HepG2 (cell line): ENCODE results near the gene PRR22. TPM values are rescaled to one million over a fixed set of nuclear protein-coding genes. Genes with fewer than 3 reads are reported as not detected.

ENCODE experiments used
- E2F5 ChIP-seq: sonication (generic); formaldehyde crosslinking; conservative IDR thresholded peaks from 2 replicates; pipeline ENCODE4 v1.4.0; 2020; ENCODE audit warnings: missing genetic modification reagents
- EZH2 ChIP-seq: conservative IDR thresholded peaks from 2 replicates; pipeline ENCODE4 v1.6.1; 2012; ENCODE audit warnings: mild to moderate bottlenecking, low read depth, low read length, moderate library complexity
- IRF1 ChIP-seq: sonication (generic); formaldehyde crosslinking; IDR thresholded peaks from 2 replicates; pipeline ENCODE4 v1.4.0; 2020; ENCODE audit warnings: low read depth, mild to moderate bottlenecking, missing genetic modification reagents
- POGZ ChIP-seq: sonication (generic); formaldehyde crosslinking; IDR thresholded peaks from 2 replicates; pipeline ENCODE4 v1.4.0; 2020; ENCODE audit warnings: mild to moderate bottlenecking, missing genetic modification reagents
- RARG ChIP-seq: sonication (generic); formaldehyde crosslinking; IDR thresholded peaks from 2 replicates; pipeline ENCODE4 v1.4.0; 2020; ENCODE audit warnings: low read depth, mild to moderate bottlenecking, missing genetic modification reagents
- RXRA ChIP-seq: sonication (generic); formaldehyde crosslinking; IDR thresholded peaks from 2 replicates; pipeline ENCODE4 v1.5.1; 2020; ENCODE audit warnings: missing genetic modification reagents
- ZBTB39 ChIP-seq: sonication (generic); formaldehyde crosslinking; IDR thresholded peaks from 2 replicates; pipeline ENCODE4 v1.5.0; 2020; ENCODE audit warnings: missing genetic modification reagents
- ZBTB8A ChIP-seq: sonication (generic); formaldehyde crosslinking; IDR thresholded peaks from 2 replicates; pipeline ENCODE4 v1.4.0; 2020; ENCODE audit warnings: mild to moderate bottlenecking, low read depth, missing genetic modification reagents, borderline replicate concordance
- ZEB1 ChIP-seq: IDR thresholded peaks from 2 replicates; pipeline ENCODE4 v1.6.1; 2012; ENCODE audit warnings: mild to moderate bottlenecking, low read depth, inconsistent platforms; ENCODE audit not compliant: insufficient replicate concordance
- ZFP36 ChIP-seq: fragments of 150-350 bp; IDR thresholded peaks from 2 replicates; pipeline ENCODE4 v1.6.1; 2018; ENCODE audit warnings: borderline replicate concordance, low read length, low read depth; ENCODE audit not compliant: partially characterized antibody
- ZFP82 ChIP-seq: sonication (generic); formaldehyde crosslinking; IDR thresholded peaks from 2 replicates; pipeline ENCODE4 v1.5.1; 2020; ENCODE audit warnings: mild to moderate bottlenecking, missing genetic modification reagents, borderline replicate concordance
- ZNF17 ChIP-seq: sonication (generic); formaldehyde crosslinking; IDR thresholded peaks from 2 replicates; pipeline ENCODE4 v1.5.0; 2020; ENCODE audit warnings: mild to moderate bottlenecking, missing genetic modification reagents
- ZNF180 ChIP-seq: sonication (generic); formaldehyde crosslinking; IDR thresholded peaks from 2 replicates; pipeline ENCODE4 v1.4.0; 2020; ENCODE audit warnings: low read depth, missing genetic modification reagents, borderline replicate concordance
- ZNF30 ChIP-seq: sonication (generic); formaldehyde crosslinking; IDR thresholded peaks from 2 replicates; pipeline ENCODE4 v1.5.0; 2020; ENCODE audit warnings: mild to moderate bottlenecking, missing genetic modification reagents
- ZNF329 ChIP-seq: sonication (generic); formaldehyde crosslinking; IDR thresholded peaks from 2 replicates; pipeline ENCODE4 v1.9.0; 2021; ENCODE audit warnings: low read depth, mild to moderate bottlenecking, missing genetic modification reagents
- ZNF431 ChIP-seq: sonication (generic); formaldehyde crosslinking; IDR thresholded peaks from 2 replicates; pipeline ENCODE4 v1.9.0; 2022; ENCODE audit warnings: missing genetic modification reagents, low read depth, mild to moderate bottlenecking, borderline replicate concordance
- ZNF607 ChIP-seq: sonication (generic); formaldehyde crosslinking; IDR thresholded peaks from 2 replicates; pipeline ENCODE4 v1.5.1; 2020; ENCODE audit warnings: missing genetic modification reagents, mild to moderate bottlenecking, borderline replicate concordance
- ZNF678 ChIP-seq: sonication (generic); formaldehyde crosslinking; IDR thresholded peaks from 2 replicates; pipeline ENCODE4 v1.4.0; 2020; ENCODE audit warnings: mild to moderate bottlenecking, missing genetic modification reagents
- ZNF737 ChIP-seq: sonication (generic); formaldehyde crosslinking; IDR thresholded peaks from 2 replicates; pipeline ENCODE4 v1.5.0; 2020; ENCODE audit warnings: missing genetic modification reagents, mild to moderate bottlenecking, borderline replicate concordance
- polyA plus RNA-seq, 8 experiments: library from polyadenylated mRNA; depleted of rRNA in 3 of 8; stranded (reverse) in 7 of 8; unstranded in 1 of 8; fragments of >200 nt; fragmentation: Illumina TruSeq in 4 of 8; extraction: Trizol in 4 of 8; gene quantifications; 2 replicates each; pipeline versions ENCODE4 v1.2.1 to v1.2.3, GENCODE V29; 2011 to 2016; ENCODE audit warnings: low read depth in 4 of 8, missing spikeins in 1 of 8, mixed read lengths in 1 of 8; ENCODE audit not compliant: insufficient read depth in 1 of 8
- total RNA-seq, 5 experiments: library from RNA; depleted of rRNA; stranded (reverse); fragments of >200 nt; fragmentation: Illumina TruSeq; extraction: Trizol; gene quantifications; 2 replicates each; pipeline ENCODE4 v1.2.3, GENCODE V29; 2016; ENCODE audit warnings: low read depth in 1 of 5
- TF ChIP-seq, protein P1 (sequence below): fragments of 450-650 bp; IDR thresholded peaks from 2 replicates; pipeline ENCODE4 v1.6.1; 2017
- TF ChIP-seq, protein P2 (sequence below): IDR thresholded peaks from 2 replicates; pipeline ENCODE4 v1.6.1; 2016; ENCODE audit warnings: missing compliant biosample characterization, missing genetic modification reagents, borderline replicate concordance
- TF ChIP-seq, protein P3 (sequence below): sonication (generic); formaldehyde crosslinking; IDR thresholded peaks from 2 replicates; pipeline ENCODE4 v1.8.1; 2023; ENCODE audit warnings: missing genetic modification reagents, mild to moderate bottlenecking, borderline replicate concordance

PRR22 gene
- total and polyA plus RNA-seq, 2 of the 13 experiments (the other 11 are each of a cell fraction or from before 2014, with no cell fraction given): 0.84 to 2.3 TPM

- TF ChIP-seq ZNF431 (CRISPR knock-in tag): no peak
- no peak for TF ChIP-seq ZNF737 (CRISPR knock-in tag)
- no peak for TF ChIP-seq POGZ
- TF ChIP-seq, protein P1, sequence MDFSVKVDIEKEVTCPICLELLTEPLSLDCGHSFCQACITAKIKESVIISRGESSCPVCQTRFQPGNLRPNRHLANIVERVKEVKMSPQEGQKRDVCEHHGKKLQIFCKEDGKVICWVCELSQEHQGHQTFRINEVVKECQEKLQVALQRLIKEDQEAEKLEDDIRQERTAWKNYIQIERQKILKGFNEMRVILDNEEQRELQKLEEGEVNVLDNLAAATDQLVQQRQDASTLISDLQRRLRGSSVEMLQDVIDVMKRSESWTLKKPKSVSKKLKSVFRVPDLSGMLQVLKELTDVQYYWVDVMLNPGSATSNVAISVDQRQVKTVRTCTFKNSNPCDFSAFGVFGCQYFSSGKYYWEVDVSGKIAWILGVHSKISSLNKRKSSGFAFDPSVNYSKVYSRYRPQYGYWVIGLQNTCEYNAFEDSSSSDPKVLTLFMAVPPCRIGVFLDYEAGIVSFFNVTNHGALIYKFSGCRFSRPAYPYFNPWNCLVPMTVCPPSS: no peak
- no peak for TF ChIP-seq ZNF607 (CRISPR knock-in tag)
- TF ChIP-seq, protein P2, sequence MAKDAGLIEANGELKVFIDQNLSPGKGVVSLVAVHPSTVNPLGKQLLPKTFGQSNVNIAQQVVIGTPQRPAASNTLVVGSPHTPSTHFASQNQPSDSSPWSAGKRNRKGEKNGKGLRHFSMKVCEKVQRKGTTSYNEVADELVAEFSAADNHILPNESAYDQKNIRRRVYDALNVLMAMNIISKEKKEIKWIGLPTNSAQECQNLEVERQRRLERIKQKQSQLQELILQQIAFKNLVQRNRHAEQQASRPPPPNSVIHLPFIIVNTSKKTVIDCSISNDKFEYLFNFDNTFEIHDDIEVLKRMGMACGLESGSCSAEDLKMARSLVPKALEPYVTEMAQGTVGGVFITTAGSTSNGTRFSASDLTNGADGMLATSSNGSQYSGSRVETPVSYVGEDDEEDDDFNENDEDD (CRISPR knock-in tag): peak; percentile 66; the same call in 1 of the 2 replicates
- no peak for TF ChIP-seq E2F5
- no peak for TF ChIP-seq ZNF329 (CRISPR knock-in tag)
- TF ChIP-seq ZFP36: no peak
- no peak for TF ChIP-seq IRF1 (CRISPR knock-in tag)
- peak; percentile 58 for TF ChIP-seq ZEB1
- no peak for TF ChIP-seq ZFP82 (CRISPR knock-in tag)
- TF ChIP-seq ZBTB8A: no peak
- TF ChIP-seq, protein P3, sequence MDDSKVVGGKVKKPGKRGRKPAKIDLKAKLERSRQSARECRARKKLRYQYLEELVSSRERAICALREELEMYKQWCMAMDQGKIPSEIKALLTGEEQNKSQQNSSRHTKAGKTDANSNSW (CRISPR knock-in tag): no peak; the same call in 1 of the 2 replicates
- no peak for TF ChIP-seq ZNF17
- no peak for TF ChIP-seq RARG (CRISPR knock-in tag)
- TF ChIP-seq ZNF30: no peak
- no peak for TF ChIP-seq EZH2
- TF ChIP-seq RXRA: peak; percentile 43
- no peak for TF ChIP-seq ZNF180 (CRISPR knock-in tag)
- no peak for TF ChIP-seq ZNF678
- peak; percentile 73; the same call in 1 of the 2 replicates for TF ChIP-seq ZBTB39 (CRISPR knock-in tag)
Observed at GRCh38 chr19:5826531-5827341, 42.2 kb upstream of the PRR22 start (continued).
